Kidney epithelial cell (primary cell): ENCODE results near the gene SHISA6. TPM values are rescaled to one million over a fixed set of nuclear protein-coding genes. Genes with fewer than 3 reads are reported as not detected.

Source experiments
- DNase-seq: peaks from one replicate; pipeline ENCODE4 v3.0.0-alpha.2; 2010; ENCODE audit warnings: low read depth
- H3K27me3 ChIP-seq: 2 replicates; pipeline ENCODE4 v1.6.0; 2011; ENCODE audit warnings: low read length; ENCODE audit not compliant: control insufficient read depth, insufficient read depth
- H3K36me3 ChIP-seq: 2 replicates; pipeline ENCODE4 v1.5.1; 2011; ENCODE audit warnings: low read length; ENCODE audit not compliant: control insufficient read depth, insufficient read depth
- H3K4me3 ChIP-seq: 2 replicates; pipeline ENCODE4 v1.5.1; 2011; ENCODE audit warnings: low read depth, mild to moderate bottlenecking, control low read depth, low read length
- CTCF ChIP-seq: IDR thresholded peaks from 2 replicates; pipeline ENCODE4 v1.5.1; 2011; ENCODE audit warnings: mild to moderate bottlenecking, moderate library complexity, low read length, control low read depth, inconsistent platforms; ENCODE audit not compliant: insufficient read depth, poor library complexity, severe bottlenecking
- total RNA-seq: library from RNA; depleted of rRNA; stranded (reverse); fragments of >200 nt; gene quantifications from 2 replicates; pipeline ENCODE4 v1.2.3, GENCODE V29; 2015

Gene SHISA6
- total RNA-seq, 1 donor from 2014 or later, result 0.71 TPM

DNA sequence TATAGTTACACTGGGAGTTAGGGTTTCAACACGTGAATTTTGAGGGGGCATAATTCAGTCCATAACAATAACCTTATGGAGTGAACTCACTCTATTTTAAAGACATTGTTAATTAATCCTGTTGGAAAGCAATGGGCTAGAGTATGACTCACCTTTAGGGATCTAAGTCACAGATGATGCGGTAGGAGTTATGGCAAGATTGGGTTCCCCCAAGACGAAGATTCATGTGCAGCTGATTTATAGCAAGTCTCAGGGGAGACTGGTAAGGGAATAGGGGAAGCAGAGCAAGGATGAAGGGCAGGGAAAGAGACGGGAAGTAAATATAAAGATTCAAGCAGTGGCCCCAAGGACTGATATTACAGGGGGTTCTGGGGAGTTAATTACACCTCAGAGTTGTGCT is 197.7 kb downstream of the SHISA6 start:
- DNase-seq, result no peak
- no peak for TF ChIP-seq CTCF
- Histone ChIP-seq H3K27me3 (no peaks in the 10 kb centered on the region), H3K4me3 (no peak overlapping the region), H3K36me3 (no peaks in the 10 kb centered on the region)

DNA sequence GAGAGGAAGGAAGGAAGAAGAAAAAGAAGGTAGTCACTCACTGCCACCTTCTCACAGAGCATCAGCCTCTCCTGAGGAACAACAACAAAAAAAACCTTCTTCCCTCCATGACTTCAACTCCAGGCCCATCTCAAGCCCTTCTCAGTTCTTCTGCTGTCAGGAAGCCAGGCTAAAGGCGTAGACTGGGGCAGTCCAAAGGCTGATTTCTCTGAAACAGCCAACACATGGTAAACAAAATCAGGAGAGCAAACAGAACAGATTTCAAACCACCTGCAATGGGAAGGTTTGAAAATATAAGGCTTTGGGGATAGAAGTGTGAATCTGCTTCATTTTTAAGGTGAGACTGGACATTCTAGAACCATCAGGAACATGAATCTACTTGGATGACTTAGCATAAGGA is 200.0 kb downstream of the SHISA6 start:
- TF ChIP-seq CTCF, result no peak
- DNase-seq, result no peak
- Histone ChIP-seq H3K36me3 (no peaks in the 10 kb centered on the region), H3K27me3 (no peaks in the 10 kb centered on the region), H3K4me3 (no peak overlapping the region)

DNA sequence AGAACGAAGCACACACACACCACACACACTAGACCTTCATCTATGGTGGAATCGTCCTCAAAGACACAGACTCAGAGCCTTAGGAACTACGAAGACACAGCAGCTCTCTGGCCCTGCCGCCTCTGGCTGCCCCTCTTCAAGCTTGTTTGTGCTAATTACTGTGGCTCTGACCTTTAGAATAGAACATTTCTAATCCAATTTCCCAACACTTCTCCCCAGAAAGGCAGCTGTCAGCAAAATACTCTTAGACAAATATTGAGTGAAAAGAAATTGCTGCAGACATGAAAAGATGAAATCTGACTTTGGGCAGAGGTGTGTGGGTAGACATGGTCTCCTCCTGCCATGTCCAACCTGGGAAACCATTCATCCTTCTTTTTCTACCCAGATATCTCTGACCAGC is 205.3 kb downstream of the SHISA6 start:
- no peaks in the 10 kb centered on the region for H3K36me3 ChIP-seq
- DNase-seq, result no peak
- no peaks in the 10 kb centered on the region for H3K27me3 ChIP-seq
- TF ChIP-seq CTCF, result no peak
- no peak overlapping the region for H3K4me3 ChIP-seq

- H3K4me3 ChIP-seq, result no peak overlapping the region
- no peak for TF ChIP-seq CTCF
- no peak for DNase-seq
- H3K36me3 ChIP-seq, result no peaks in the 10 kb centered on the region
- H3K27me3 ChIP-seq, result no peaks in the 10 kb centered on the region
Observed at GRCh38 chr17:11454096-11454495, 213.1 kb downstream of the SHISA6 start.

DNA sequence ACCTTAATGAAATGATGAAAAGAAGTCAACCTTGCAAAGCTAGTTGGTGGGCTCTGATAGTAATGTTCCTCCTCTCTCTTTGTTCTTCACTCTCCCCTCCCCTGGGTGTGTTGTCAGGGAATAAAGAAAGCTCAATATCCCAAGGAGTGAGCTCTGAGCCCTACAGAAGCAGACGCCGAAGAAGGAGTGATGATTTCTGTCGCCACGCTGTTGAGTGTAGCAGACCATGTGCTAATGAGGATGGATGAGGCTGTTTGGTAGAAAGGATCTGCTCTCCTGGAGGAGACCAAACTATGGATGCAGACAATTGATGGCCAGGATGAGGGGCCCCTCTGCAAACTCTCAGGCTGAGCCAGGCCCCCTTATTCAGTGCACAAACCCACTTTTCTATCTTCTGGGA is 217.3 kb downstream of the SHISA6 start:
- no peak for TF ChIP-seq CTCF
- DNase-seq, result no peak
- Histone ChIP-seq H3K36me3 (no peaks in the 10 kb centered on the region), H3K27me3 (no peaks in the 10 kb centered on the region), H3K4me3 (no peak overlapping the region)

GRCh38 chr17:11459861-11460331 is 218.9 kb downstream of the SHISA6 start:
- Histone ChIP-seq H3K36me3 (no peaks in the 10 kb centered on the region), H3K27me3 (no peaks in the 10 kb centered on the region), H3K4me3 (no peak overlapping the region)
- TF ChIP-seq CTCF, result no peak
- DNase-seq, result no peak
